HUDEP-2 (cell line): ENCODE results near the gene HSCB.
"Not testable (repeated sequence)": the region's sequence is repeated elsewhere in the genome, so short reads cannot be mapped to it uniquely, and the experiment has no call there.

ENCODE experiments used
- DNase-seq, 76 experiments: peaks; one replicate each; lab custom pipeline; 2025; ENCODE audit not compliant: unreplicated experiment in 76 of 76; lab: John Stamatoyannopoulos, UW

HSCB gene, protein sequence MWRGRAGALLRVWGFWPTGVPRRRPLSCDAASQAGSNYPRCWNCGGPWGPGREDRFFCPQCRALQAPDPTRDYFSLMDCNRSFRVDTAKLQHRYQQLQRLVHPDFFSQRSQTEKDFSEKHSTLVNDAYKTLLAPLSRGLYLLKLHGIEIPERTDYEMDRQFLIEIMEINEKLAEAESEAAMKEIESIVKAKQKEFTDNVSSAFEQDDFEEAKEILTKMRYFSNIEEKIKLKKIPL

DNA sequence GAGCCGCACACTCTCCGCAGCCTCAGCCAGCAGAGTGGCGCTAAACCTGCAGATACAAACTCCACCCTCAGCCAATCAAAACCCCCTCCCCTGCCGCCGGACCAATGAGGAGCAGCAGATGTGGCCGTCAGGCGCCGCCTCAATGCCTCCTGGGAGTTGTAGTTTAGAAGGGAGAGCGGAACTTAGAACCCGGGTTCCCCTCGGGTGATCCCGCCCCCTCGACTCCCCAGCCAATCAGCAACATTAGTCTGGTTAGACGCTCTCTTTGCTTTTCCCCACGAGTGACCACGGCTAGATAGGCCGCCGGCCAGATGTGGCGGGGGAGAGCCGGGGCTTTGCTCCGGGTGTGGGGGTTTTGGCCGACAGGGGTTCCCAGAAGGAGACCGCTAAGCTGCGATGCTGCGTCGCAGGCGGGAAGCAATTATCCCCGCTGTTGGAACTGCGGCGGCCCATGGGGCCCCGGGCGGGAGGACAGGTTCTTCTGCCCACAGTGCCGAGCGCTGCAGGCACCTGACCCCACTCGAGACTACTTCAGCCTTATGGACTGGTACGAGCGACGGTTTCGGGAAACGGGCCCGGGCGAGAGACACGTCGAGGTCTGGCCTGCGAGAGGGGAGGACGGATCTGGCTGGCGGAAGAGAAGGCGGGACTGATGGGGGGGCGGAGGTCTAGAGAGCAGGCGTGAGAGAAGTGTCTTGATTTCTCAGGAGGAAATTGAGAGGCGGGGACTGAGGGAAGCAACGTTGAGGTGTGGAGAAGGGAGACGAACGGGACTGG, at the start of gene HSCB, which contains the start of gene CHEK2:
TSS of gene HSCB (plus strand) at position 255 of the 777 bp plus-strand sequence. CDS start at position 312, 57 bp downstream.
TSS of gene CHEK2 (minus strand) at position 36 of the 777 bp plus-strand sequence. CDS start 7,099 bp downstream, outside the sequence.
- peak; percentile 26 to 98 (median 95) for DNase-seq

DNA sequence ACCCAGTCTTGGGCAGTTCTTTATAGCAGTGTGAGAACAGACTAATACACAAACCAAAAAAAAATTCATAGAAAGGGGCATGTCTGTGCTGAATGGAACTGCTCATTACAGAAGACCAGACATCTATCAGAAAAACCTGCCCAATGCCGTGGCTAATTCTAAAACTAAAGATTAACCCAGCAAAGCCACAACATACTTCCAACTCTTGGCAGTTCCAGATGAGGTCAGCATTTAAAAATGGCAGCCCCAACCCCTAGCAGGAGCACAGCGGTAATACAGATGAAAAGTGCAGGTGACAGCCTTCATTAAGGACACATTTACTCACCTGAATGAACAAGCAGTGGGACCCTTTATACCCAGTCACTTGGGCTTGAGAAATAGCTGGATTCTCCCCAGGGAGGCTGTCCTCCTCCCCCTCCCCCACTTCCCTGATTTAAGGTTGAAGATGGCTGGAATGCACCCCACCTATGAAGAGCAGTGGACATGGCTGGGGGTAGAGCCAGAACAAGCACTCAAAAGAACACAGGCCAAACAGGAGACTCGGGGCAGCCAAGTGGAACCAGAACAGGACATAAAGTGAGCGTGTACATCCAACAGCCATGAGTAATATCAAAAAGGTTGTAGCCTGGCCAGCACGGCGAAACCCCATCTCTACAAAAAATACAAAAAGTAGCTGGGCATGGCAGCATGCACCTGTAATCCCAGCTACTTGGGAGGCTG, 48.6 kb upstream of the HSCB start:
- DNase-seq, result not testable (repeated sequence)

DNA sequence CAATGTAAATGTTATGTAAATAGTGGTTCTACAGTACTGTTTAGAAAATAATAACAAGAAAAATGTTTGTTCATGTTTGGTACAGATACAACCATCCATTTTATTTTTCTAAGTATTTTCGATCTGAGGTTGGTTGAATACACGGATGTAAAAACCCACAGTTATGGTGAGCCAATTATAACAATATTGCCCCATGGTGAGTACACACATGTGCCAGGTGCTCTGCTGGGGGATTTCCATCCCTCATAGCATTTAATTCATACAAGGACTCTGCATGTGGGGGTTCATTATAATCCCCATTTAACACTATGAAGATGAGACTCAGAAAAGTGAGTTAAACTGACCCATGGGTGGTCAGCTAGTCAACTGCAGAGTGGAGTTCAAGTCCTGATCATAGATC, 38.9 kb upstream of the HSCB start:
- DNase-seq, result no peak

DNA sequence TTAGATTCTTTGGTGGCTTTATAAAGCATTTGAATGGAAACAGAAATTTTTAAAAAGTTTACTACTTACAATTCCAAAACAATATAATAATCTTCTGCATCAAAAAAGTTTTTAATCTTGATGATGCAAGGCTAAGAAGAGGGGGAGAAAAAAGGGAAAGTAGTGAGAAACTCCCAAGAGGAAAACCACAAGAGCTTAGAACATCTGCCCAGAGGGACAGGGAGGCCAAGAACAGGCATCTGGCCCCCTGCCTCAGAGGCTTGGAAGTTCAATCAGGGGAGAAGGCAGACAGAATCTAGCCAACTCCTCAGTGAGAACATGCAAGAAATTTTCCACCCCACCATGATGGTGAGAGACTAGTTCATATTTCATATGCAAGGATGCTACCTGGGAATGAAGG, 38.4 kb upstream of the HSCB start:
- no peak for DNase-seq

DNA sequence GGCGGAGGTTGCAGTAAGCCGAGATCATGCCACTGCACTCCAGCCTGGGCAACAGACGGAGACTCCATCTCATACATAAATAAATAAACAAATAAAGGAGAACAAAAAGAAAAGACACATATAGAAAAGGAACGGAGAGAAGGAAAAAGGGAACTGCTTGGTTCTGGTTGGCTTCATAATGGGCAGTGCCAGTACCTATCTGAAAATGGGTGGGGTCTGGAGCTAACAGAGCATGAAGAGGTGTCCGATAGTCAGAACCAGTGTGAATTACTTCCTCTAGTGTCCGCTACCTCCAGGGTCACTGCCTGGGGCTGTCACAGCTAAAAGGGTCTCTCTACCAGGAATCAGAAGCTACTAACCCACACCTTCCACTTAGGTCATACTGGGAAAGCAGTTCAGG, 35.0 kb upstream of the HSCB start:
- no peak for DNase-seq

DNA sequence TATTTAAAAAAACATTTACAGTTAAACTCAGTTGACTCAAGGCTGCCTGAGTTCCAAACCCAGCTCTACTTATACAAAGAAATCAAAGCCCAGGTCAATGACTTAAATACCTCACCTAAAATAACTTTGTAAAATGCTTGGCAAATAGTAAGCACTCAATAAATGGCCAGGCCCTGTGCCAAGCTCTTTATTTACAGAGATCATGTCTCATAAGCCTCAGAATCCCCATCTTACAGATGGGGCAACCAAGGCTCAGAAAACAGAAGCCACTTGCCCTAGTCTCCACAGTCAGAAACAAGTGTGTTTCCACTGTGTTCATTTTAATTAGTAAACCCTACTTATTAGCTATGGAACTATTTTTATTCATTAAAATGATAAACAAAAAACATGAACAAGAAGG, 31.7 kb upstream of the HSCB start:
- no peak for DNase-seq

DNA sequence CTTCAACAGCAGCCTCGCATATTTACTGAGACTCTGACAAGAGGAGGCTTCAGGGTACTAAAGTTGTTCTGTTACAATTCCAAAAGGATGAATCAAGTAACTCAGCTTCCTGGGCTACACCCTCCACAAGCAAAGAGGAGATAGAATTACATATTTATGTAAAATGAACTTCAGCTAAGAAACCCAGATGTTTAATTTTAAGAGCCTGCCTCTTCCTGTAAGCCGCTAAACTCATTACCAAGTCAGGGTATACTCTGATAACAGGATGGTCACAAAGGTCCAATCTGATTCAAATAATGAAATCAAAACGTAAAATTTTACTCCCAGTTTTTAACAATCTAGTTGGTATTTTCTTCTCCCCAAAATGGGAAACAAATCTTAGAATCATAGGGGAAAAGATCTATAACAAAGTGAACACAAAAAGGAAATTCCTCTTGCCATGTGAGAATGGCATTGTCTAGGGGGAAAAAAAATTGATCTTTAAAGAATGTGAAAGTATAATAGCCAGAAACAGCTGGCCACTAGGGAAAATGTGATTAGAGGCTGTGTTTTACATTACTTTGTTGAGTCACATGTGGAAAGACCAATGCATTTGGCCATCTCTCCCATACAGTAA, 31.2 kb upstream of the HSCB start:
- DNase-seq, result no peak

DNA sequence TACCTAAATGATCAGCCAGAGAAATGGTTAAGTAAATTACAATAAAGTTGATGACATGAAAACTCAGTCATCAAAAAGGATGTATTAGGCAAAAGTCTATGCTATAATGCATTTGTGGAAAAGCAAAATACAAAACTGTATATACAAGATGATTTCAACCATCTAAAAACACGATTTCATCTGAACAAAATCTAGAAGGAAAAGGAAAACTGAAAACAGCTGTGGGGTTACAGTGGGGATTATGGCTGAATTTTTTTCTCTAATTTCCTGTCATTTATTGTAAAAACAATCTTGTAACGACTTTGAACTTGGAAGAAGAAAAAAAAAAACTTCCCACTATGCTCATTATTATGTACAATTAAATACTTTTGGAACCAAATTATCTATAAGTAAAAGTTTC, 30.5 kb upstream of the HSCB start:
- DNase-seq, result no peak

DNA sequence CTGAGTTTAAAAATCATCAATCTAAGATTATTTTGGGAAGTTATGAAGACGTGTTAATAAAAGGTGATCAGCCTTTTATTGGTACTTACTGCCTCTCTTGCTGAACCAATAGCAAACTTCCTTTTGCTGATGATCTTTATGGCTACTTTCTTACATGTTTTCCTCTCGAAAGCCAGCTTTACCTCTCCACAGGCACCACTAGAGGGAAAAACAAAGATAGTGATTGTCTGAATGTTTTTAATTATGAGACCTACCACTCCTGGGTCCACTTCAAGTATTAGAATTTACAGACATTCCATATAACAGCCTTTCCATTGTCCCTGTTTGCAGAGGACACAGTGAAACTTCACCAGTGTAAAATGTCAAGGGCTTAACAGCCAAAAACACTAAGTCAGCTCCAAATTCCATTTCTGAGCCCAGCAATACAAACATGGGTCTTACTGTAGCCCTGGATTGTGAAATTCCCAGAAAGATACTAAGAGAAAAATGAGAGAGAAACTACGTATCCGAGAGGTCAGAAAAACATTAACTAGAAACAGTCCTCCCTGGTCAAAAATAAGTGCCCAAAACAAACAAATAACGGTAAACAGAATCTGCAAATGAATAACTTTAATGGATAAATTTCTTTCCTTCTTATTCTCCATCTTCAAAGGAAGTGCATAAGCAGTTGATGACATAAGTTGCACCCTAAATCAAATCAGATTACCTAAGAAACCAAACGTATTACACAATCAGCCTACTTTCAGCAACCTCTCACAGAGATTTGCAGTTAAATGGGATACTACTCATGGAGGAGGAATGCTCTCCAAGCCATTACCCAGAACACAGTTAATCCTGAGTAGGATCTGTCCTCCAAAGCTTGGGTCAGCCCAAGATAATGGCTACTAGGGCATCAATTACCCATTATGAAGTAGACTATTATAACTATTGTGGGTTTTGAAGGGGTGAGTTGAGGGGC, 29.7 kb upstream of the HSCB start:
- no peak for DNase-seq

DNA sequence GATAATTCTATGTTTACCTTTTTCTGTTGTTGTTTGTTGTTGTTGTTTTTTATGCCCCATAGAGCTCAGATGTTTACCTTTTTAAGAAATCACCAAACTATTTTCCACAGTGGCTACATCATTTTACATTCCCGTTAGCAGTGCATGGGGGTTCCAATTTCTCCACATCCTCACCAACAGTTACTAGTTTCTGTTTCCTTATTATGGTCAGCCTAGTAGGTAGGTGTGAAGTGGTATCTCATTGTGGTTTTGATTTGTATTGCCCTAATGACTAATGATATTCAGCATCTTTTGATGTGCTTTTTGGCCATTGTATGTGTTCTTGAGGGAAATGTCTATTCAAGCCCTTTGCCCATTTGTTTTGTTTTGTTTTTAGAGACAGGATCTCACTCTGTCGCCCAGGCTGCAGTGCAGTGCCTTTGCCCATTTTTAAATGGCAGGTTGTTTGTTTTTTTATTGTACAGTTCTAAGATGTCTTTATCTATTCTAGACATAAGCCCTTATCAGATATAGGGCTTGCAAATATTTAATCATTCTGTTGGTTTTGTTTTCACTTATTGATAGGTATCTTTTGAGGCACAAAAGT, 27.7 kb upstream of the HSCB start:
- no peak for DNase-seq

DNA sequence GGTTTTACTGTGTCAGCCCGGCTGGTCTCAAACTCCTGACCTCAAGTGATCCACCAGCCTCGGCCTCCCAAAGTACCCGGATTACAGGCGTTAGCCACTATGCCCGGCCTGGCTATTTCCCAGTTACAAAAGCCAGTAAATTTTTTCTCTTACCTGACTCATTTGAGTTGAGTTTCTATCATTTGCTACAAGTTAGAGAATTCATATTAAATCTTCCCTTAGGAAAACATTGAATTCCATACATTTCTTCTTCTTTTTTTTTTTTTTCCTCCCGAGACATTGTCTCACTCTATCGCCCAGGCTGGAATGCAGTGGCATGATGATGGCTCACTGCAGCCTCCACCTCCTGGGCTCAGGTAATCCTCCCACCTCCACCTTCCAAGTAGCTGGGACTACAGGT, 26.2 kb upstream of the HSCB start:
- no peak for DNase-seq

DNA sequence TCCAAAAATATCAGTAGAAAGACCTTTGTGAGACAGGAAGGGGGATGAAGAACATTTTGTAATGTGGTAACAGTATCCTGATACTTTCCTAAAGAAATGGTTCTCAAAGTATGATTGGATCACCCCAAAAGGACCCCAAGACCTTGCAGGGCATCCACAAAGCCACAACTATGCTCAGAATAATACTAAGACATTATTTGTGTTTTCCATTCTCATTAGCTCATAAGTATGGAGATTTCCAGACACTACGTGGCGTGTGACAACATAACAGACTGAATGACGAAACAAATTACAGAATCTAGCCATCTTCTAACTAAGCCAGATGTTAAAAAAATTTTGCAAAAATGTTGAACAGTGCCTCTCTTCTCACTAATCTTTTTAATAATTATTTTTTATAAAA, 25.2 kb upstream of the HSCB start:
- DNase-seq, result no peak

DNA sequence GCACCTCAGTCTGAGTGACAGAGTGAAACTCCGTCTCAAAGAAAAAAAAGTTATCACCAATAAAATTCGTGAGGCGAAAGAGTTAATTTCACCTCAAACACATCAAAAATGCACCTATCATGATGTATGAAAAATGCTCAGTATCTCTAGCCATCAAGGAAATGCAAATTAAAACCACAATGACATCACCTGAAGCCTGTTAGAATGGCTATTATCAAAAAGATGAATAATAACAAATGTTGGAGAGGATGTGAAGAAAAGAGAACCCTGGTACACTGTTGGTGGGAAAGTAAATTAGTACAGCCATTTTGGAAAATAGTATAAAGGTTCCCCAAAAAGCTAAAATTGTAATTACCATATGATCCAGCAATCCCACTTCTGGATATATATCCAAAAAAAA, 23.8 kb upstream of the HSCB start:
- no peak for DNase-seq

DNA sequence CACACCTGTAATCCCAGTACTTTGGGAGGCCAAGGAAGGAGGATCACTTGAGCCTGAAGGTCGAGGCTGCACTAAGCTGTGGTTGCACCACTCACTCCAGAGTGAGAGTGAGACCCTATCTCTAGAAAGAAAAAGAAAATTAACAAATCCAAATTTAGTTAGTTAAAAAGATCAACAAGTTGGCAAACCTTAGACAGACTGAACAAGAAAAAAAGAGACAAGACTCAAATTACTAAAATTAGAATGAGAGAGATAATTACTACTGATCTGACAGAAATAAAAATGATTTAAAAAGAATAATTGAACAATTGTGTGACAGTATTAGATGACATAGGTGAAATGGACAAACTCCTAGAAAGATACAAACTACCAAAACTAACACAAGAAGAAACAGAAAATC, 13.8 kb upstream of the HSCB start:
- DNase-seq, result no peak

DNA sequence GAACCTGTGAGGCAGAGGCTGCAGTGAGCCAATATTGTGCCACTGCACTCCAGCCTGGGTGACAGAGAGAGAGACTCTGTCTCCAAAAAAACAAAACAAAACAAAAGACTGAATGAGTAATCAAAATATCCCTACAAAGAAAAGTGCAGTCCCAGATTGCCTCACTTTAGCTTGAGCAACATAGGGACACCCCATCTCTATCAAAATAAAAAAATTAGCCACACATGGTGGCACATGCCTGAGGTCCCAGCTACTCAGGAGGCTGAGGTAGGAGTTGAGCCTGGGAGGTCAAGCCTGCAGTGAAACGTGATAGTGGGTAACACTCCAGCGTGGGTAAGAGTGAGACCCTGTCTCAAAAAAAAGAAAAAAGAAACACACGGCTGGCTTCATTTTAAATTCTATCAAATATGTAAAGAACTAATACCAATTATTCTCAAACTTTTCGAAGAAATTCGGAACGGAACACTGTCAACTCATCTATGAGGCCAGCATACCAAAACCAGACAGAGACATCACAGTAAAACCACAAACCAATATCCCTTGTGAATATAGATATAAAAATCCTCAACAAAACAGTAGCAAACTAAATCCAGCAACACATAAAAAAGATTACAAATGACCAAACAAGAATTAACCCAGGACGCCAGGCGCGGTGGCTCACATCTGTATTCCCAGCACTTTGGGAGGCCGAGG, 13.1 kb upstream of the HSCB start:
- DNase-seq, result no peak

DNA sequence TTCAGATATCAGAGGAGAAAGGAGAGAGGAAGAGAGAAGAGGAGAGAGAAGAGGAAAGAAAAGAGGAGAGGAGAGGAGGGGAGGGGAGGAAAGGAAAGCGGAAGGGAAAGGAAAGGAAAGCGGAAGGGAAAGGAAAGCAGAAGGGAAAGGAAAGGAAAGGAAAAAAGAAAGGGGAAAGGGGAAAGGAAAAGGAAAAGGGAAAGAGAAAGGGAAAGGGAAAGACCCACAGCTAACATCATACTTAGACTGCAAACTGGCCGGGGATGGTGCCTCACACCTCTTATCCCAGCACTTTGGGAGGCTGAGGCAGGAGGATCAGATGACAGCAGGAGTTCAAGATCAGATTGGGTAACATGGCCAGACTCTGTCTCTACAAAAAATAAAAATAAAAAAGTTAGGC, 11.7 kb upstream of the HSCB start:
- DNase-seq, result no peak

DNA sequence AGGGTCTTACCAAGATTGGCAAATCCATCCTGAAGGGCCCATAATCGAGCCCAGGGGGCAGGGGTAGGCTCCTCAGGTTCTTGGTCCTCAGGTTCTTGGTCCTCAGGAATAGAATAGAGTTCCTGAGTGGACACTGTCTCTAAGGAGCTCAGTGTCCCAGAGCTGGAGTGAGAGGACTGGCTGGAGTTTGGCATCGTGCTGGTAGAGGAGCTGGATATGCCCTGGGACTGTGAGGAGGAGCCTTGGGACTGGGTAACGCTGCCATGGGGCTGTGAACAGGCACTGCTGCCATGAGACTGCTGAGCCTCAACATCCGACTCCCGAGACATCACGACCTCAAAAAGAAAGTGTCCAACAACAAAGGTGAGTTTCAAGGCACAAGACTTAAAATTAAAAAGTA, 7.4 kb upstream of the HSCB start:
- no peak for DNase-seq

DNA sequence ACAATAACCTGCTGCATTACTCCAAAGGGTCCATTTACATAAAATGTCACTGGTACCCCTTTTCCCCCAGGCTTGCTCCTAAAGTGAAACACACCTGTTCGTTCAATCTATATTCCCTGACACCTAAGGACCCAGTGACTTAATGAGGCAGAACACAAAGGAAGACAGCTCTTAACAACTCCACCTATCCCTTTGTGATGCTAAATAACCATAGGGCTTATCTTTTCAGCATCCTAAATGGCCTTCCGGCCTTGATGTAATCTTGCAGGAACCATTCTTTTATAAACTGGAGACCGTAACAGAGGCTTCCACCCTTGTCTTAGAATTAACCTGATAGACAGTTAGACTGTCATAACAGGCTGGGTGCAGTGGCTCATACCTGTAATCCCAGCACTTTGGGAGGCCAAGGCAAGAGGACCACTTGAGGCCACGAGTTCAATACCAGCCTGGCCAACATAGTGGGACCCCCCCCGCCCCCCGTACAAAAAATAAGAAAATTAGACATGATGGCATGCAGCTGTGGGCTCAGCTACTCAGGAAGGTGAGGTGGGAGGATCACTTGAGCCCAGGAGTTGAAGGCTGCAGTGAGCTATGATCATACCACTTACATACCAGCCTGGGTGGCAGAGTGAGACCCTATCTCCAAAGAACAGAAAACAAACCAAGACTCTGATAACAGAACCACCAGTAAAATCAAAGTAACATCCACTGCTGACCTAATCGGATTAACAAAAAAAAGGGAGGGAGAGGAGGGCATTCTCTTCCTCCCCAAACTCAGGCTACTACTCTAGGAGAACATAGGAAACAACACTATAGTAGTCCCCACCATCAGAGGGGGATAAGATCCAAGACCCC, 5.3 kb upstream of the HSCB start:
- peak in 52 of 76 experiments; percentile 1 to 76 (median 22) for DNase-seq
